Right kidney (tissue), 1 donor: ENCODE measurements around the gene ELFN1.

ENCODE experiments used
- DNase-seq: peaks from one replicate; pipeline ENCODE4 v3.0.0-alpha.2; 2016

The ELFN1 gene

GRCh38 chr7:1742555-1743303, 72.7 kb downstream of the ELFN1 start:
- DNase-seq = peak; percentile 67

- DNase-seq = no peak
Measured at GRCh38 chr7:1743481-1744230, 73.6 kb downstream of the ELFN1 start.

DNA sequence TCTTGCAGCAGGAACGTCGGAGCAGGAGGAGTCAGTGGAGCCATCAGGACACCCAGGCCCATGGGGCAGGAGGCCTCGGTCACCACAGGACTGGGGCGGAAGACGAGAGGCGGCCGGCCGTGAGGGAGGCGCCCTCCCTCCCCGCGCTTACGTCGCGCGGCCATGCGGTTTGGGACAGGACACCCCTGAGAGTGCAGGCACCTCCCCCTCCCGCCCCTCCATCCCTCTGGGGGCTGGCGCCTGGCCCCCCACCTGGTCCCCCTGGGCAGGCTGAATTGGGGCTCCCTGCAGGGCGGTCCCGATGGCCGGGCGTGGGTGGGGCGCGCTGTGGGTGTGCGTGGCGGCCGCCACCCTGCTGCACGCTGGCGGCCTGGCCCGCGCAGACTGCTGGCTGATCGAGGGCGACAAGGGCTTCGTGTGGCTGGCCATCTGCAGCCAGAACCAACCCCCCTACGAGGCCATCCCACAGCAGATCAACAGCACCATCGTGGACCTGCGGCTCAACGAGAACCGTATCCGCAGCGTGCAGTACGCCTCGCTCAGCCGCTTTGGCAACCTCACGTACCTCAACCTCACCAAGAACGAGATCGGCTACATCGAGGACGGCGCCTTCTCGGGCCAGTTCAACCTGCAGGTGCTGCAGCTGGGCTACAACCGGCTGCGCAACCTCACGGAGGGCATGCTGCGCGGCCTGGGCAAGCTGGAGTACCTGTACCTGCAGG, 74.4 kb downstream of the ELFN1 start:
- no peak for DNase-seq

GRCh38 chr7:1745018-1745532, 75.0 kb downstream of the ELFN1 start:
- no peak for DNase-seq

DNA sequence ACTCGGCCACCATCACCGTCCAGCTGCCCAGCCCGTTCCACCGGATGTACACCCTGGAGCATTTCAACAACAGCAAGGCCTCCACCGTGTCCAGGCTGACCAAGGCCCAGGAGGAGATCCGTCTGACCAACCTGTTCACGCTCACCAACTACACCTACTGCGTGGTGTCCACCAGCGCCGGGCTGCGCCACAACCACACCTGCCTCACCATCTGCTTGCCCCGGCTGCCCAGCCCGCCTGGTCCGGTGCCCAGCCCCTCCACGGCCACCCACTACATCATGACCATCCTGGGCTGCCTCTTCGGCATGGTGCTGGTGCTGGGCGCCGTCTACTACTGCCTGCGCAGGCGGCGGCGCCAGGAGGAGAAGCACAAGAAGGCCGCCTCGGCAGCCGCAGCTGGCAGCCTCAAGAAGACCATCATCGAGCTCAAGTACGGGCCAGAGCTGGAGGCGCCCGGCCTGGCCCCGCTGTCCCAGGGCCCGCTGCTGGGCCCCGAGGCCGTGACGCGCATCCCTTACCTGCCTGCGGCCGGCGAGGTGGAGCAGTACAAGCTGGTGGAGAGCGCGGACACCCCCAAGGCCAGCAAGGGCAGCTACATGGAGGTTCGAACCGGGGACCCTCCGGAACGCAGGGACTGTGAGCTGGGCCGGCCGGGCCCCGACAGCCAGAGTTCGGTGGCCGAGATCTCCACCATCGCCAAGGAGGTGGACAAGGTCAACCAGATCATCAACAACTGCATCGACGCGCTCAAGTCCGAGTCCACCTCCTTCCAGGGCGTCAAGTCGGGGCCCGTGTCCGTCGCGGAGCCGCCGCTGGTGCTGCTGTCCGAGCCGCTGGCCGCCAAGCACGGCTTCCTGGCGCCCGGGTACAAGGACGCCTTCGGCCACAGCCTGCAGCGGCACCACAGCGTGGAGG, 75.8 kb downstream of the ELFN1 start:
- DNase-seq = no peak

GRCh38 chr7:1746491-1746975, 76.5 kb downstream of the ELFN1 start:
- no peak for DNase-seq

DNA sequence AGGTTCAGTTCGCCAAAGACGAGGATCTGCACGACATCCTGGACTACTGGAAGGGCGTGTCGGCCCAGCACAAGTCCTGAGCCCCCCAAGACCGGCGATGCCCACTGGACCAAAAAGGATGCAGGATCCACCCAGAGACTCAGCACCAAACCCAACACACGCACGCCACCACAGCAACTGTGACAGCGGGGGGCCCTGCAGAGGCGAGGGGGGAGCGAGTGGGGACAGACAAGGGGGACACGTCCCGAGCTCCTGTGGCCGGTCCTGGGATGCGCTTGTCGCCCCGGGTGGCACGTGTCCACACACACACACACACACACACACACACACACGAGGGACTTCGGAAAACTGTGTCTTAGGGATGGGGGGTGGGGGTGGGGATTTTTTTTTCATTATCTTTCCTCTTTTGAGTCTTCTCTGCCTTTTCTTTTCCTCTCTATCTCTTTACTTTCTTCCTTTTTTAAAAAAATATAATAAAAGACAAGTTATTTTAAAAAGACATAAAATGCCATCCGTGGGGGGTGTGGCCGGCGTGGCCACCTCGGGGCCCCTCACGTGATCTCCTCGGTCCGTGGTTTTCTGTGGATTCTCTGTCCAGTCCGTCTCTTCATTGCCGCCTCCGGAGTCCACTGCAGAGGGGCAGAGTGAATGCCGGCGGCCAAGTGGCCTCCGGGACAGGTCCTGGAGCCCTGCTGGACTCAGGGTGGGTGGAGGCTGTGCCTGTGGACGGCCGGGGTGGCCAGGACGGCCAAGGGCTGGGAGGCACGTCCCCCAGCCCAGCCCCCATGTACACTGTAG, 77.1 kb downstream of the ELFN1 start:
- no peak for DNase-seq

DNA sequence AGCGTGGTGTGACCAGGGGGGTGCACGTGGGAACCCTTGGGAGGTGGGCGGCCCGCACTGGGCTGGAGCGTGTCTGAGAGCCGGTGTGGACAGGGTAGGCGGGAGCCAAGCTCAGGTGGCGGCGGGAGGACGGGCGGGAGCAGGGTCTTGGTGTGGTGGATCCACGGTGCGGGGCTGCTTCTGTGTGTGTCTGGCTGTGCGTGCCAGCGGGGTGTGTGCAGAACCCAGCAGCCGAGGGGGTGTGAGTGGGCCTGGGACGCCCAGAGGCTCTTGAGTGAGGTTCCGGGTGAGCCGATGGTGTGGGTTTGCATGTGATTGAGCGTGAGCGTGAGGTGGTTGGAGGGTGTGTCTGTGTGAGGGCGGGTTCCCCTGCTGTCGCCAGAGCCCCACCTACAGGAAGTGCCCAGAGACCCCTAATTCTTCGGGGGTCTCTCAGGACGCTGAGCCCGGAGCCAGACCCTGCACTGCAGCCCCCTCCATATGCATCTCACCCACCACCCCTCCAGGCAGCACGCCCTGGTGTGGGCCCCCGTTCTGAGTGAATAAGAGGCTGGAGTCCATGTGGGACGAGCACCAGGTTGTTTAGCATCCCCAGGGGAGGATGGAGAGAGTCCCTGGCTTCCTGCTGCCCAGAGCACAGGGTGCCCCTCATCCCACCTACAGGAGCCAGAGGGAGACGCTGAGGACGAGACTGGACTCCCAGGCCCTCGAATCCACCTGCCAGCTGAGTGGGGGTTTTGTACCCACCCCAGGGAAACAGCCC, 78.2 kb downstream of the ELFN1 start:
- DNase-seq = no peak

GRCh38 chr7:1748839-1749173, 78.7 kb downstream of the ELFN1 start:
- no peak for DNase-seq

DNA sequence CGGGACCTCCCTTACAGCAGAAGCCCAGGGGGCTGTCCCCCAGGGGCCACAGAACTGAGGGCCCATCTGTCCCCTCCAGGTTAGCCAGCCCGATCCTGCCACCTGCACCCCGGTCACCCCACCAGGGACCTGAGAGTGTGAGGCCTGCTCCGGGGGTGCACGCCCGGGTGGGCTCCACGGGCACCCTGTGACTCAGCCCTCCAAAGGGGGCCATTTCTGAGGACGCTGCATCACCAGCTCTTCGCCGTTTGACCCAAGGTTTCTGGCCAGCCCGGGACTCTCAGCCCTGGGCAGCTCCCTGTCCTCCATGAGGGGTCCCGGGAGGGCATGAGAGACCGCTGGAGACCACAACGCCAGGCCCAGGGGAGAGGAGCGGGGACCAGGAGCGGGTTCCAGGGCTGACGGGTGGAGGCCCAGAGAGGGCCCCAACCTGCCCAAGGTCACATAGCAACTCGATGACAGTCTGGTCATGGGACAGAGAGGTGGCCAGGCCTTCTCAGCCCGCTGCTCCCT, 79.3 kb downstream of the ELFN1 start:
- DNase-seq = no peak

GRCh38 chr7:1749864-1750466, 79.9 kb downstream of the ELFN1 start:
- DNase-seq = no peak

DNA sequence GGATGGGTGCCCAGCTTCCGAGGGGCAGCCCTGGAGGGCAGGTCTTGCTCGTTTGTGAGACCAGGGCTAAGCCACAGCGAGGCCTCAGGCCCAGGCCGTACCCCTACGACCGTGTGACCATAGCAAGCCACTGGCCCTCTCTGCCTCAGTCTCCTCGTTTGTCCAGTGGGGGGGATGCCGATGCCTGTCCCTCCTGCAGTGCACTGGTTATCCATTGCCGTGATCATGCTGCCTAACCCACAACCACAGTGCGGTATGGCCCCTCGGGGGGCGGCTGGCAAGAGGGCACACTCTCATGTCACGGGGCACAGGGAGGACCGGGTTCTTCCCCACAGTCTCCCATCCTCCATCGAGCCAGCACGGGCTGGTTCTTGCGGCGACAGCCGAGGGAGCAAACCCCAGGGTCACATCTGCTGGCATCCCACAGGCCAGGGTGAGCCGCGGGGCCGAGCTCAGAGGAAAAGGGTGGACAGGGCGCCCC, 80.5 kb downstream of the ELFN1 start:
- no peak for DNase-seq

- no peak for DNase-seq
Measured at GRCh38 chr7:1752111-1752510, 82.0 kb downstream of the ELFN1 start.

GRCh38 chr7:1752771-1753563, 82.9 kb downstream of the ELFN1 start:
- DNase-seq = no peak

- DNase-seq = no peak
Measured at GRCh38 chr7:1753564-1753867, 83.4 kb downstream of the ELFN1 start.

DNA sequence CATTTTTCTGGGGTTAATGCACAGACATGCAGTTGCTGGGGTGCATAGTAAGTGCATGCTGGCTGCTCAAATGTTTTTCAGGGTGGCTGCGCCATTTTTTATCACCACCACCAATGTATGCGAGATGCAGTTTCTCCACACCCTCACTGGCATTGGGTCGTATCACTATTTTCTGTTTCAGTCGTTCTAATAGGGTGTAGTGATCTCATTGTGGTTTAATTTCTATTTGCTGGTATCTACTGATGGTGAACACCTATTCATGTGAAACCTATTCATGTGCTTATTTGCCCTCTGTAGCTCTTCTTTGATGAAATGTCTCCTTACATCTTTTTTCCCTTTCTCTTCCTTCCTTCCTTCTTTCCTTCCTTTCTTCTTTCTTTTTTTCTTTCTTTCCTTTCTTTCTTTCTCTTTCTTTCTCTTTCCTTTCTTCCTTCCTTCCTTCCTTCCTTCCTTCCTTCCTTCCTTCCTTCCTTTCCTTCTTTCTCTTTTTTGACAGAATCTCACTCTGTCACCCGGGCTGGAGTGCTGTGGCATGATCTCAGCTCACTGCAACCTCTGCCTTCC, 84.3 kb downstream of the ELFN1 start:
- DNase-seq = no peak

GRCh38 chr7:1755783-1756625, 85.9 kb downstream of the ELFN1 start:
- no peak for DNase-seq
